HG03469 (cell line): Measurements from ENCODE around the gene HK2.

Experiments
- ATAC-seq: cut with Tn5 transposase; IDR thresholded peaks from one replicate; pipeline ENCODE4 v1.9.1; 2021; ENCODE audit warnings: mild to moderate bottlenecking, moderate library complexity, moderate number of reproducible peaks; ENCODE audit not compliant: unreplicated experiment

The HK2 gene

DNA sequence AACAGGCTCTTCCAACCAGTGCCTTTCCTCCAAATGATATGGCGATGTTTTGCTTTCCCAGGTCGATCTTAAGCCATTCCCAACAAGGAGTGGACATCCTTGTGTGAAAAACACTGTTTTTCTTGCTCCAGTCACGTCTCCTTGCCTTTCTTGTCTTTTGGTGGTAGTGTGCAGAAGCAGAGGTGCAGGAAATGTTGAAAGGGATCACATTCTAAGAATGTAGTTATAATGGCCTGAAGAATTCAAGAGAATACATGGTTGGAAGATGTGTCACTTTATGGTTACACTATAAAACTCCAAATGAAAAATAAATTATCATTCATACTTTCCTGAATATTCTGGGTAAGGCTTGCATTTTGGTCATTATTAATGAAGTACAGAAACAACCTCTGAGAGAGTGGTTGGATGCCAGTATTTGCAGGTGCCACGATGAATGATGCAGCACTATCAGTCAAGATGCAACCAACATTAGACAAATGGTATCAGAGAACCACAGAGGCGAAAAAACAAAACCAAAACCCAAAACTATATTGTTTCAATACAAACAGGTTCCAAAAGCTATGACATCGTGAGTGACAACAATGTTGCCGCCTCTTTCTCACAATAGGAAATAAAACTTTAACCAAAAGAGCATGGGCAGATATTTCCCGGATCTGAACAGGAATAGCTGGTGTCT lies 97.0 kb downstream of the HK2 start:
- ATAC-seq: no peak

DNA sequence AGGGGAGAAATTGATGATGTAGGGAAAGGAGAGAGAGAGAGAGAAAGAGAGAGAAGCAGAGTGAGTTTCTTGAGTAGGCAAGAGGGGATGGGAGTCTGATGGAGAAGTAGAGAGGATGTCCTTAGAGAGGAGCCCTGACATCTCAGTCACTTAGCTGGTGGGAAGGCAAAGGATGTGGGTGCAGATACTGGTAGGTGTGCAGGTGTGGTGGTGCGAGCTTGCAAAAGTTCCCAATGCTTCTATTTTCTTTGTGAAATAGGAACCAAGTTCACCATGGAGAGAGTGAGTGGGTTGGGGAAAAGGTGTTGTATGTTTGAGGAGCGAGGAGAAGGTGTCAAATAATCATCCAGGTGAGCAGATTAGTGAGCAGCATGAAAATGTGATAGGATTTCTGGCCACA lies 98.0 kb downstream of the HK2 start:
- no peak for ATAC-seq

GRCh38 chr2:74935975-74936391 lies 102.1 kb downstream of the HK2 start:
- no peak for ATAC-seq

DNA sequence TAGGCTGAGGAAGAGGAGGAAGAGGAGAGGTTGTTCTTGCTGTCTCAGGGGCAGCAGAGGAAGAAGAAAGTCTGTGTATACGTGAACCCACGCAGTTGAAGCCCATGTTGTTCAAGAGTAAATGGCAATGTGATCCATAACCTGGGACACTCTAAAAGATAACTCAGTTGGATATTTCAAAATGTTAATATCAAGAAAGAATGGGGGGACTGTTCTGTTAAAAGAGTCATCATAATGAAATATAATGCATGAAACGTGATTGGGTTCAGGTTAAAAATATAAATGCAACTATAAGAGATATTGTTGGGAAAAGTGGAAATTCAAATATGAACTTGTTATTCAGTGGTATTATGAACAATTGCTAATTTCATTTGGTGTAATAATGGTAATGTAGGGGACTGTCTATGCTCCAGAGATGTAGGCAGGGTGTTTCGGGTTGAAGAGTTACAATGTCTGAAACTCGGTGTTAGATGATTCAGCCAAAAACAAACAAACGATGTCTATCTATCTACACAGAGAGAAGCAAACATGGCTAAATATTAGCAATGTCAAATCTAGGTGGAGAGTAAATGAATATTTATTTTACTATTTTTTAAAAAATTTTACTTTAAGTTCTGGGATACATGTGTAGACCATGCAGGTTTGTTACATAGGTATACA lies 103.4 kb downstream of the HK2 start:
- no peak for ATAC-seq

DNA sequence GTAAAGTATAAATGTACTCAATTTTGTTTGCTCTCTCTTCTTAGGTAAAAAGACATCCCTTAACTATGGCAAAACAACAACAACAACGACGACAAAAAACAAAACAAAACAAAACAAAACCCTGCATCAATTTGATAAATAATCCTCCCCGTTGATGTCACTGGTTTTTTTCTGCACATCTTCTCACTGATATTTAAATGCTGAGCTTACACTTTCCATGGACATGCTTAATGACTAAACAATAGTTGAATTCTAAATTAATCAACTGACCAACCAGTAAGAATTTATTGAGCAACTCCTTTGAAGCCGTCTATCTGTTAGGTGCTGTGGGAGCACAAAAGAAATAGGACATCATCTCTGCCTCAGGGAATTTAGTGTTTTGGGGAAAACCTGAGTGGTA lies 104.3 kb downstream of the HK2 start:
- ATAC-seq: no peak

GRCh38 chr2:74939919-74940812 lies 106.2 kb downstream of the HK2 start:
- ATAC-seq: no peak

DNA sequence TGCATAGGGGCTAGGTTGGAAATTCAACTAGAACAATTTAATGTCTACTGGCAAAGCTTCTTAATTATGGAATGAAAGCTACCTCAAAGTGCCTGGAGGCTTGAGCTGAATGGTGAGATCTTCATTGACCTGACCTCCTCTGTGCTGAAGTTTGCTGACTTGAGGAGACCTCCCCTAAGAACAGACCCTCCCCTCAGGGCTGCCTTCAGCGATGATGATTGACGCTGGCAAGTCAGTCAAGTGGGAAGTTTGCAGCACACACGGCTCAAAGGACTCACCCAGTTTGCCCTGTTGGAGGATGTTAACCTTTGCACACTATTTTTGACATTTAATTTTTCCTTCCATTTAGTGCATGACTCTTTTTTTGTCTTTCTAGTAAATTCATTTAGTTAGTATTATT lies 107.4 kb downstream of the HK2 start:
- no peak for ATAC-seq

DNA sequence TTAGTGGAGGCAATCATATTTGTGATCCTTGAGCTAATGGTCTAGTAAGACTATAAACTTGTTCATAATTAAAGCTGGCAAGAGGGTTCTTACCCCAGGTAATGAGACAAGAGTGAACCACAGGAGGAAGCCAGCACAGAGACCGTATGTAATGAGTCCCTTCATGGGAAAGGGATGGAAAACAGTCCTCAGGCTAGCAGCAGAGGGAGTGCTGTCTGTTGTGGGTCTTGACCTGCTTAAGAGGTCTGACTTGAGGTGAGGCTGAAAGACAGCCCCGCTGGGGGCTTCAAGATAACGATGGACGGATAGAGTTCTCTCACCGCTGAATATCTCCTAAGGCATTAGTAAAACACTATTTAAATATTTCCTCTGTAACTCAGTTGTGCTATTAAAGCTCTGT lies 108.3 kb downstream of the HK2 start:
- no peak for ATAC-seq
